AG08395 (cell line): ENCODE measurements around the gene NAA30.

Experiments used
- DNase-seq: peaks from one replicate; pipeline ENCODE4 v3.0.0; 2012; ENCODE audit warnings: mixed read lengths, low spot score

The NAA30 gene

GRCh38 chr14:57400556-57401494 lies 10.4 kb downstream of the NAA30 start:
- no peak for DNase-seq

DNA sequence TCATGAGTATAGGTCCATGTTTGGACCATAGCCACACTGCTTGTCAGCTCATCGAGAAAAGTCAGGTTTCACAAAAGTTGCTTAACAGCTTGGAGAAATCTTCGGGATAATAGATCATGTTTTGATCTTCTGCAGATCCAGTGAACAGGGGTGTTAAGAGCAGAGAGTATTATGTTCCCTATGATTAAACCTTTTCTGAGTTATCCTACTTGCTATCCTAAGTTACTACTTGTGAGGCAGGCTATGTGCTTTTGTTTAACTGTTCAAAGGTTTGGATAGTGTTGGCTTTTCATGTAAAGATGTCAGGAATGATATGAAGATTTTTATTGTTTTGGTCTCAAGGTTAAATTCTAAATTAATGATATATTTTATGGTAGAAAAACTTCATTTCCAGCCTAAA lies 11.1 kb downstream of the NAA30 start:
- DNase-seq, result no peak

- DNase-seq, result no peak
These were observed 11.9 kb downstream of the NAA30 start for GRCh38 chr14:57402173-57402852.

DNA sequence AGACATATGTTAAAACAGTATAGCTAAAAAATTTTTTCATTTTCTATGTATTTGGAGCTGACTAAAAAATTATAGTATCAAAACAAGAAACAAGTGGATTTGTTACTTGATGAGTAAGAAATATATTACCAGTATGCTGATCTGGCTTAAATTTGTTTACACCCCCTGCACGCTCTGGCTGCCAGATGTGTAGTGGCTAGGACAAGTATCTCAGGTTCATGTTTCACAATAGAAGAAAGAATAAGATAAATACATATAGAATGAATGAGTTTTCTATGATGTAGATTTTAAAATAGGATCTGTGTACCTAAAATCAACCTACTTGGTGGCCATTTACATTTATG lies 13.1 kb downstream of the NAA30 start:
- DNase-seq, result no peak

DNA sequence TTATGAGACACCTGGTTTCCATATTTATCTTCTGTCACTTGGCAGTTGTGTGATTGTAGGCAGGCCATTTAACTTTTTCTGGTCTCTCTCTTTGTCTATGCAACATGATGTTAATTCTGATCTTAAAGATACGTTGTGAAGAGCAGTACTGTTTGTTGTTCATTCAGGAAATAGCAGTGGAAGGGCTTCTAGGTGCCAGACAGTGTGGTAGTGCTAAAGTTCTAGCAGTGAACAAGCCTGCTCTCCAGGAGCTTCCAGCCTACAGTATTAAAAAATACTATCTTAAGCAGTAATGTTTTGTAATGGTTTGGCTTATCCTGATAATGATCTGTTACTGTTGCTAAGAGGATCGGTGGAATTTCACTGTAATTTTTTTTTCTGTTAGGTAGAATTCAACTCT lies 15.2 kb downstream of the NAA30 start:
- DNase-seq, result no peak

DNA sequence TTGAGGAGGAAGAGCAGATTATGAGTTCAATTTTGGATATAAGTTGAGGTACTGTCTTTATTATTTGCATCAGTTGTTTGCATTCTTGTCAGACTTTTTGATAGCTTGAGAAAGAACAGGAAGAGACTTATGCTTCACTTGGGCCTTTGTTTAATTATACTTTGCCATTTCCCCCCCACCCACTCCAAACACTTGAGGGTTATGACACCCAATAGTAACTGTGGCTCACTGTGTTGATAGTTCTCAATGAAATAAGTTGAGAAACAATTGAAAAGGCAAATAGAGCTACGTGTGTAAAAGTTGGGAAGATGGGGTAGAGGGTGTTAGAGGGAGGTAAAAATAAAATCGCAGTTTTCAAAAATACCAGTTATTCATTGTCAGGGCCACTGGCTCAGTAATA lies 17.7 kb downstream of the NAA30 start:
- no peak for DNase-seq

DNA sequence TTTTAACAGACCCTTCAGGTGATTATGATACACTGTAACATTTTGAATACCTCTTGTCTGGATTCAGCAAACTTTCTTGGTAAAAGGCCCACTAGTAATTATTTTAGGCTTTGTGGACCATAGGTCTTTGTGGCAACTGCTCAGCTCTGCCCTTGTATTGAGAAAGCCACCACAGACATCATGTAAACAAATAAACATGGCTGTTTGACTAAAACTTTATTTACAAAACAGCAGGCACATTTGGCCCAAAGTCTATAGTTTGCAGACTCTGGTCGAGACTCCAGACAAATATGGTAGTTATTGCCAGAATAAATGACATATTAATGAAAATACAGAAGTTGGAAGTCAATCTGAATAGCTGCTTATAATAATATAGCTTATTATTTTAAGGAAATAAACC lies 18.2 kb downstream of the NAA30 start:
- no peak for DNase-seq

DNA sequence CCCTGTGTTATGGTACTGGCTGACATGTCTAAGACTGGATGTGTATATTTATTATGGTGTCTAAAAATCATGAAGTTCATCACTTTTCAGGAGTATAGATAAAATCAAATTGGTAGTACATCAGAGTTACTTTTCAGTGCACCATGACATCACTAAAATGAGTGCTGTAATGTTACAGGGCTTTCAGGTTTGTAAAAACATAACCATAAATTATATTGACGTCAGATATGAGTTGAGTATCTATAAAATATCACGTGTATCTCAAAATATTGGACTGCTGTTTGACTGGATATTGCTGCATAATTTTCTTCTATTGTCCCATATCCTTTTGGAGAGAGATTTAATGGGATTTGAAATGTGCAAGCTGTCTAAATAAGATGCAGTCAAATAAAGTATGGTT lies 22.0 kb downstream of the NAA30 start:
- DNase-seq, result no peak

GRCh38 chr14:57413849-57414248 lies 23.5 kb downstream of the NAA30 start:
- DNase-seq, result no peak

DNA sequence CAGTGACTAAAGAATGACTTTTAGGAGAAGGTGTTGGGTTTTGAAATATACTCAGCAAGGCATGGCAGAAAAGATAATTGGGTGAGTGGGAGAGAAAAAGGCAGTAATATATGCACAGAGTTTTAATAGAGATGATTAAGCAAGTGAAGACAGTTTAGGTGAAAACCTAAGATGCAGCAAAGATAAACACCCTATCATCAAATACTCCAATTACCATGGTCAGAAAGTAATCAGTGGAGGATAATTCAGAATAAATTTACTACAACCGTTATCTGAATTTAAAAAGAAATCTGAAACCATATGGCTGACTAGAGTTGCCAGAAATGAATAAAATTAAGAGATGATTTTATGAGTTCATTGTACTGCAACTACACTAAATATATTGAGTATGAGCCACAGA lies 26.8 kb downstream of the NAA30 start:
- no peak for DNase-seq

DNA sequence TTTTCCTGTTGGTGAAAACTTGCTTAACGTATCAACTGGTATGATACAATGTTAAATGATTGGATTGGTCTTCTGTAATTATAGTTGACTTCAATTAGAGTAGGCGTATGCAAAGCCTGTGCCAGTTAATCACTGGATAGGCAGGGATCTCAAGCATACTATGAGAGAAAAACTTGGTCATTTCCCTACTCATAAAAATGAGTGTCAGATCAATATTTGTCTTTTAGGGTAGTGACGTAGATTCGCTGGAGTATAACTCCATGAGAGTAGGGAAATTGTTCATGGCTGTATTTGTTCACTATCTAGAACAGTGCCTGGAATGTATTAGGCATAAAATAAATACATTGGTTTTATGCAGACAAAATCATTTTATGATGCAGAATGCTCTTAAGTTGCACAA lies 28.6 kb downstream of the NAA30 start:
- no peak for DNase-seq

DNA sequence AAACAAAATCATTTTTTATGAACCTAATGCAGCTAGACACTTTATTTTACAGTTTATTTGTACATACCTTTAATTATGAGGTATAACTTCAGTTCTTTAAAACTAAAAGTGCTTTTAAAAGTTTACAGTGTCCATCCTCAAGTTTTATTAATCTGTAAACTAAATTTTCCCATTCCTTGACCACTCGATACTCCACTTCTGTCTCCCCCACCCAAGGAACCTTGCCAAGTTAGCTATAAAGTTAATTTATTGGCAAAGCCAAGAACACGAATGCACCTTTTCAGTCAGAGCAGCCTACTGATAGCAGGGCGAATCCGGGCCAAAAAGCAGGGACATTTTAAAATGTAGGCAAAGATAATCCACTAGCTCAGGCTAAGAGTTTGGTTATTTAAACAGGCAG lies 29.6 kb downstream of the NAA30 start:
- no peak for DNase-seq

DNA sequence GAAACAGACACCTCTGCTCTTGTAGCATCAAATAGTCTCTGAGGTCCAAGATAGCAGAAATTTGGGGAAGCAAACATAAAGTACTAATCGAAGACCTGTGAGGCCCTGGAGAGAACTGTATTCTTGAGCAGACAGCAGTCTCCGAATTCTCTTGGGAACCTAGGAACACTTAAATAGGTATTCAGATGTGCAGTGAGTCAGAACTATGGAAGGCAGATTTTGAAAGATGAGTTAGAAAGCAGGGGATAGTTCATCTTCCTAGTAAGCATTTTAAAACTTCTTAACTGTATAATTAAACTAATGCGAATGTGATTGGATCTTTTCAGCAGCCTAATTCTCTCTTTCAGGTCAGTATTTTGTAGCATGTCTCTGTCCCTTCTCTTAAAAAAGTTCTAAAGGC lies 30.6 kb downstream of the NAA30 start:
- no peak for DNase-seq

GRCh38 chr14:57435923-57436322 lies 45.5 kb downstream of the NAA30 start:
- no peak for DNase-seq

- no peak for DNase-seq
These were observed 71.5 kb downstream of the NAA30 start for GRCh38 chr14:57461777-57462320.

- DNase-seq, result no peak
These were observed 72.2 kb downstream of the NAA30 start for GRCh38 chr14:57462551-57462950.

DNA sequence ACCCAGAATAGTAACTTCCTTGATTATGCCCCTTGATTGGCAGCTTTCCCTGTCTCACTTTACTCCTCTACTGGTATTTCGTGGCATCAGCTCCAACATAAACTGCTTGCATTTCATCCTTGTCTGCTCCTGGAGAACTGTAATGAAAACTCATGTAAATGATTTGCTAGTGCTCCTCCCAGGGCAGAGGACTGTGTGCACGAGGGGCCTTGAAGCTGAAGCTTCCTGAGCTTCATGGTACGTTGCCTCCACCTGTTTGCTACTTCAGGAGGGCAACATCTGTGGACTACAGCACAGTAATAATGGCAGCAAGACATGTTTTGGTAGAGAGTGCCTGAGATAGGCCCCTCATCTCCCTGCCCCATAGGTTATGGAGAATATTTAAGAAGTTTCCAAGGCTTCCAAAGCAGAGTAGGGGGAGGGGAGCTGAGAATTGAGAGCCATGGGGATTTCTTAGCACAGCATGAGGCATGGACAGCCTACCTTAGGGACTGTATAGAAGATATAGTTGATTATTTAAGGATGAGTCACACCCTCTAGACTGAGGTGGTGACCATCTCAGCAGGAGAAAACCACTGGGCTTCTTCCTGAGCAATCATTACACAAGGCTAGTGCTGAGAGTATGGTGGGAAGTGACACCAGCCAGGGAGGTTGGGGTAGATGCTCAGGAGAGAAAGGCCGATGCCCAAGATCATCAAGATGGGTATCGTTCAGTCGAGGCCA lies 73.8 kb downstream of the NAA30 start:
- DNase-seq, result no peak
